BJ (cell line): ENCODE measurements around the gene GREM1. TPM values are rescaled to one million over a fixed set of nuclear protein-coding genes. Genes with fewer than 3 reads are reported as not detected.
A peak's percentile ranks its signal among the peaks of the same experiment; 100 is the strongest.

Source experiments
- CTCF ChIA-PET: fragments of 350-600 bp; formaldehyde crosslinking; extraction: SDS; loops from one replicate; lab custom pipeline; 2021; ENCODE audit warnings: antibody characterized with exemption, inconsistent platforms; lab: Yijun Ruan, JAX
- POLR2A ChIA-PET: fragments of 300-600 bp; sonication (Branson Sonifier 250); formaldehyde crosslinking; extraction: SDS; loops from one replicate; lab custom pipeline; 2021; ENCODE audit warnings: antibody characterized with exemption; lab: Charles Lee
- DNase-seq: peaks from one replicate; pipeline ENCODE4 v3.0.0-alpha.2; 2011; ENCODE audit warnings: low read depth
- H3K27me3 ChIP-seq: 2 replicates; pipeline ENCODE4 v1.6.0; 2011; ENCODE audit warnings: low read length; ENCODE audit not compliant: control insufficient read depth, insufficient read depth
- H3K36me3 ChIP-seq: 2 replicates; pipeline ENCODE4 v1.5.1; 2011; ENCODE audit warnings: low read length; ENCODE audit not compliant: control insufficient read depth, insufficient read depth
- H3K4me3 ChIP-seq: 2 replicates; pipeline ENCODE4 v1.5.1; 2011; ENCODE audit warnings: low read depth, mild to moderate bottlenecking, control low read depth, low read length
- polyA plus RNA-seq: library from polyadenylated mRNA; depleted of rRNA; stranded (reverse); fragments of >200 nt; gene quantifications from 2 replicates; pipeline ENCODE4 v1.2.3, GENCODE V29; 2011
- TF ChIP-seq, protein P1 (sequence below): IDR thresholded peaks from 2 replicates; pipeline ENCODE4 v1.5.1; 2011; ENCODE audit warnings: low read depth, mild to moderate bottlenecking, control low read depth, inconsistent platforms, low read length, moderate library complexity; ENCODE audit not compliant: insufficient read depth

Gene GREM1
- polyA plus RNA-seq, 1 experiment = 2,694 TPM

DNA sequence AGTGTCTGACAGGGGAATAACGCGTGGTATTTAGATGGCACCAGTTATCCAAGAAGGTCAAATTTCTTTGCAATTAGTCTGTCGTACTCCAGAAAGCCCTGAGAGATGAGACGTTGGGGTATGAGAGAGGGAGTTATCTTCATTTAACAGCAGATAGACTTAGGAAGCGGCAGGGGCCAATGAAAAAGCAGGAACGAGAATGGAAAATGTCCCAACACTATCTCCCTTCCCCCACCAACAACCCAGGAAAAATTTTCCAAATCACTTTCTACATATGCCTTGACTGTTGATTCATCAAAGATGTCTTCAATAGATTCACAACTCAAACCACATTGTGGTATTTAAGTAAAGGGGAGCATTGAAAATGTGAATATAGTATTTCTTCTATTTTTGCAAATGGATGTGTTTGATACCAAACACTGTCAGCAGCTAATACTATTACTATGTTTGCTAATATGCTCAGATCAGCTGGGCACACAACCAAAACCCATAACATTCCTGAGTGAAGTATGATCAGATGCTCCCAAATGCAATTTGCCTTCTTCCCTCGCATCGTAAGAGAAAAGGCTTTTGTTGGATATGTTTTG is 13.3 kb upstream of the GREM1 start:
- H3K36me3 ChIP-seq = no peaks in the 10 kb centered on the region
- peak; percentile 76 for DNase-seq
- H3K27me3 ChIP-seq = no peaks in the 10 kb centered on the region
- CTCF ChIA-PET = interaction anchor here (0.5 to 2.8 kb wide), 7 partner anchors 14 to 290 kb away, joined by 3 to 15 read pairs (median 5); no protein-coding TSS in a partner anchor
- TF ChIP-seq, protein P1, sequence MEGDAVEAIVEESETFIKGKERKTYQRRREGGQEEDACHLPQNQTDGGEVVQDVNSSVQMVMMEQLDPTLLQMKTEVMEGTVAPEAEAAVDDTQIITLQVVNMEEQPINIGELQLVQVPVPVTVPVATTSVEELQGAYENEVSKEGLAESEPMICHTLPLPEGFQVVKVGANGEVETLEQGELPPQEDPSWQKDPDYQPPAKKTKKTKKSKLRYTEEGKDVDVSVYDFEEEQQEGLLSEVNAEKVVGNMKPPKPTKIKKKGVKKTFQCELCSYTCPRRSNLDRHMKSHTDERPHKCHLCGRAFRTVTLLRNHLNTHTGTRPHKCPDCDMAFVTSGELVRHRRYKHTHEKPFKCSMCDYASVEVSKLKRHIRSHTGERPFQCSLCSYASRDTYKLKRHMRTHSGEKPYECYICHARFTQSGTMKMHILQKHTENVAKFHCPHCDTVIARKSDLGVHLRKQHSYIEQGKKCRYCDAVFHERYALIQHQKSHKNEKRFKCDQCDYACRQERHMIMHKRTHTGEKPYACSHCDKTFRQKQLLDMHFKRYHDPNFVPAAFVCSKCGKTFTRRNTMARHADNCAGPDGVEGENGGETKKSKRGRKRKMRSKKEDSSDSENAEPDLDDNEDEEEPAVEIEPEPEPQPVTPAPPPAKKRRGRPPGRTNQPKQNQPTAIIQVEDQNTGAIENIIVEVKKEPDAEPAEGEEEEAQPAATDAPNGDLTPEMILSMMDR = no peak
- POLR2A ChIA-PET = interaction anchor here (1.4 kb wide), 1 partner anchor 34 kb away, joined by 5 read pairs; no protein-coding TSS in a partner anchor
- no peak overlapping the region for H3K4me3 ChIP-seq

DNA sequence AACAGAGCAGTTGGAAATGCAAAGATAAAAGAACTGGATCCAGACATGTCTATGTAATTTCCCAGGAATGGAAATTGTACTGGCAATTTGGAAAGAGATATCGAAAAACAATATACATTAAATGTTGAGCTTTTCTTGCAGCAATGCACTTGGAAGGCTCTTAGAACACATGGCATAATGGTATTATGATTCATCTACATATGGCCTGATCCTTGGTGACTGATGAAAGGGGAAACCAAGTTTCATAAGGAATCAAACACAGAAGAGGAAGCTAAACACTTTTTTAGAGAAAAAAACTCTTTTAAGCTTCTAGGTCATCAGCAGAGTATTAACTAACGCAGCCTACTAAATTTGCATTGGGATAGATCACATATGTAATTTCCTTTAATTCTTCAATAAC is 12.4 kb upstream of the GREM1 start:
- TF ChIP-seq, protein P1 = no peak
- Histone ChIP-seq H3K36me3 (no peaks in the 10 kb centered on the region), H3K4me3 (no peak overlapping the region), H3K27me3 (no peaks in the 10 kb centered on the region)
- ChIA-PET POLR2A (interaction anchor here (0.8 kb wide), 1 partner anchor 81 kb away, joined by 4 read pairs; no protein-coding TSS in a partner anchor), CTCF (interaction anchor here (0.7 to 2.8 kb wide), 8 partner anchors 26 to 289 kb away, joined by 3 to 15 read pairs (median 4); no protein-coding TSS in a partner anchor)
- no peak for DNase-seq

DNA sequence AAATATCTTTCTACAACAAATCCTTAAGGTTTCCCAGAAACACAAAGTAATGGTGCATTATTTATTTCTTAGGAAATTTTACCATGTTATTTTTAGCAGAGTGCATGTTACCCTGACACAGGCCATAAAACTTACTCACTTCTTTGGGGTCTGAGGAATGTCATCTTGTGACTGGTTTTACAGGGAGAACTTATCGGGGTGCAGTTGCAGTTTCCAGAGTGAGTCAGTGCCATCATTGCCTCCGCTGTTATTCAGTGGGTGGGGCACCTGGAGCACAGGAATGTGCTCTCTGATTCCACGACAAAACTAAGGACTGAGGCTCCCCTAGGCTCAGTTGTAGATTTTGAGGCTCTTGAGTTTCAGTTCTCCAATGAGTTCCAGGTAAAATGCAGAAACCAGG is 11.1 kb upstream of the GREM1 start:
- peak; percentile 78 for DNase-seq
- TF ChIP-seq, protein P1 = no peak
- H3K27me3 ChIP-seq = no peaks in the 10 kb centered on the region
- H3K4me3 ChIP-seq = no peak overlapping the region
- no peaks in the 10 kb centered on the region for H3K36me3 ChIP-seq
- CTCF ChIA-PET = interaction anchor here (1.6 kb wide), 1 partner anchor 16 kb away, joined by 4 read pairs; no protein-coding TSS in a partner anchor
- POLR2A ChIA-PET = no interaction called here

DNA sequence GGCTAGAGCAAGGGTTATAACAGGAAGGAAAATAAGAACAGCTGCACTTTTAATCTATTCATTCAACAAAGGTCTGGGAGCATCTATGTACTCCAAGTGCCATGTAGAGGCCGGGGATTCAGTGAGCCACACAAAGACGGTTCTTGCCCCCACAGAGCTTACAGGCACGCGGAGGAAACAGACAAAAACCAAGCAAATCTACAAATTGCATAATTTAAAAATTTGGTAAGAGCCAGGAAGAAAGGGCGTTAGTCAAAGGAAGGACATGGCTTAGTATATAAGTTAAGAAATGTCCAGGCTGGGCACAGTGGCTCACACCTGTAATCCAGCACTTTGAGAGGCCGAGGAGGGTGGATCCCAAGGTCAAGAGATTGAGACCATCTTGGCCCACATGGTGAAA is 10.4 kb upstream of the GREM1 start:
- ChIA-PET CTCF (interaction anchor here (1.6 kb wide), 1 partner anchor 17 kb away, joined by 4 read pairs; no protein-coding TSS in a partner anchor), POLR2A (no interaction called here)

More for the DNA sequence above, 10.4 kb upstream of the GREM1 start:
- H3K27me3 ChIP-seq = no peaks in the 10 kb centered on the region
- DNase-seq = no peak
- H3K4me3 ChIP-seq = no peak overlapping the region
- H3K36me3 ChIP-seq = no peaks in the 10 kb centered on the region
- TF ChIP-seq, protein P1 = no peak
